ENCODE measurements around the gene PRDM16. TPM values are rescaled to one million over a fixed set of nuclear protein-coding genes. Genes with fewer than 3 reads are reported as not detected.

The PRDM16 gene
- polyA plus RNA-seq, 1 experiment: 0.06 TPM

DNA sequence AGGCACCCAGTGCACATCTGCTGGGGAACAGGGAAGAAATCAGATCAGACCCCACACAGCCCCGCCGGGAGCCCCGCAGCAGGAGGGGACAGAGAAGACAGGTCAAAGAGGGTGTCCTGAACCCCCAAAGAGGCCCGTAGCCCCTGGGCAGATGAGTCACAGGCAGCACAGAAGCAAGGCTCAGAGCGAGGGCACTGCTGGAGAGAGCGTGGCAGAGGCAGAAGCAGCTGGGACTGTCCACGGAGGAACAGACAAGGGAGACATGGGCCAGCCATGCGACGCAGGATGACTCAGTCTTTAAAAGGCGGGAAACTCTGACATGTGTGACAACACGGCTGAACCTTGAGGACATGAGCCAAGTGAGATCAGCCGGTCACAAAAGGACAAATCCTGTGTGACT is 14.5 kb upstream of the PRDM16 start:
- ChIA-PET CTCF (no interaction called here), POLR2A (no interaction called here)
- Histone ChIP-seq H3K4me3 (ENCODE audit: low read depth, low read length) (no peak overlapping the region), H3K27me3 (ENCODE audit: control insufficient read depth, insufficient read depth, low read length) (no peaks in the 10 kb centered on the region), H3K27ac (ENCODE audit: low read depth, low read length) (no peak overlapping the region), H3K9me3 (ENCODE audit: control insufficient read depth, insufficient read depth, low read length) (peaks cover 14% of the 10 kb centered on the region; the same call in 1 of the 2 replicates)
- no peak for DNase-seq (ENCODE audit: low read depth, low spot score)
- no peak for TF ChIP-seq CTCF (IDR thresholded peaks at IDR 0.05; ENCODE audit: low read depth, low read length)

DNA sequence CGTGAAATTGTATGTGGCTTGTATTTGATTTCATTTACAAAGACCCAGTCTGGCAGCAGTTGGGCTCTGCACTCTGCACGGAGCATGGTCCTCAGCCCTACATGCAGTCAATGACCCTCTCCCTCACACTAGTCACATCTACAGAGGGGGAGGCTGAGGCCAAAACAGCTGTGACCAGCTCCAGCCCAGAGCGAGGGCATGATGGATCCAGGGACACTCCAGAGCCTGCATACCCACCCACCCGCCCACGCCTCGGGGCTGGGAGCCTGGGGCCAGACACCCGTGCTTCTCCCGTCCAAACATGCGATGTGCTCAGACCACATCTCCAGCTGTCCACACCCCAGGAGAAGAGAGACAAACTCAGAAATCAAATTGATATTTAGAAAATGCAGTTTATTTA is 14.0 kb upstream of the PRDM16 start:
- TF ChIP-seq CTCF (IDR thresholded peaks at IDR 0.05; ENCODE audit: low read depth, low read length): no peak
- POLR2A ChIA-PET: no interaction called here
- CTCF ChIA-PET: no interaction called here

GRCh38 chr1:3056641-3057040 is 12.4 kb upstream of the PRDM16 start:
- CTCF ChIA-PET: no interaction called here
- Histone ChIP-seq H3K9me3 (ENCODE audit: control insufficient read depth, insufficient read depth, low read length) (peaks cover 14% of the 10 kb centered on the region; the same call in 1 of the 2 replicates), H3K27me3 (ENCODE audit: control insufficient read depth, insufficient read depth, low read length) (peaks cover 3% of the 10 kb centered on the region), H3K4me3 (ENCODE audit: low read depth, low read length) (no peak overlapping the region), H3K27ac (ENCODE audit: low read depth, low read length) (no peak overlapping the region)
- no peak for DNase-seq (ENCODE audit: low read depth, low spot score)
- POLR2A ChIA-PET: no interaction called here
- TF ChIP-seq CTCF (IDR thresholded peaks at IDR 0.05; ENCODE audit: low read depth, low read length): no peak

More for the DNA sequence above, 14.0 kb upstream of the PRDM16 start:
- Histone ChIP-seq H3K27ac (ENCODE audit: low read depth, low read length) (no peak overlapping the region), H3K27me3 (ENCODE audit: control insufficient read depth, insufficient read depth, low read length) (no peaks in the 10 kb centered on the region), H3K4me3 (ENCODE audit: low read depth, low read length) (no peak overlapping the region), H3K9me3 (ENCODE audit: control insufficient read depth, insufficient read depth, low read length) (peaks cover 14% of the 10 kb centered on the region; the same call in 1 of the 2 replicates)
- no peak for DNase-seq (ENCODE audit: low read depth, low spot score)

- CTCF ChIA-PET: no interaction called here
- POLR2A ChIA-PET: no interaction called here
- TF ChIP-seq CTCF (IDR thresholded peaks at IDR 0.05; ENCODE audit: low read depth, low read length): no peak
- H3K27ac ChIP-seq (ENCODE audit: low read depth, low read length): no peak overlapping the region
- H3K4me3 ChIP-seq (ENCODE audit: low read depth, low read length): no peak overlapping the region
- peaks cover 5% of the 10 kb centered on the region; the same call in 1 of the 2 replicates for H3K9me3 ChIP-seq (ENCODE audit: control insufficient read depth, insufficient read depth, low read length)
- H3K27me3 ChIP-seq (ENCODE audit: control insufficient read depth, insufficient read depth, low read length): peaks cover 18% of the 10 kb centered on the region
- DNase-seq (ENCODE audit: low read depth, low spot score): no peak
These were observed 10.6 kb upstream of the PRDM16 start for GRCh38 chr1:3058263-3059030.

GRCh38 chr1:3060127-3060526 is 8.9 kb upstream of the PRDM16 start:
- no peak for TF ChIP-seq CTCF (IDR thresholded peaks at IDR 0.05; ENCODE audit: low read depth, low read length)
- peaks cover 33% of the 10 kb centered on the region for H3K27me3 ChIP-seq (ENCODE audit: control insufficient read depth, insufficient read depth, low read length)

More at GRCh38 chr1:3060127-3060526, 8.9 kb upstream of the PRDM16 start:
- no peak overlapping the region for H3K4me3 ChIP-seq (ENCODE audit: low read depth, low read length)
- no peak overlapping the region for H3K27ac ChIP-seq (ENCODE audit: low read depth, low read length)
- no peaks in the 10 kb centered on the region; the same call in 1 of the 2 replicates for H3K9me3 ChIP-seq (ENCODE audit: control insufficient read depth, insufficient read depth, low read length)
- POLR2A ChIA-PET: no interaction called here
- CTCF ChIA-PET: no interaction called here
- DNase-seq (ENCODE audit: low read depth, low spot score): no peak

Data from AG04450 (cell line).